CD4-positive, CD25-positive, alpha-beta regulatory T cell (primary cell): ENCODE data around the gene MEGF11. TPM values are rescaled to one million over a fixed set of nuclear protein-coding genes. Genes with fewer than 3 reads are reported as not detected.

Experiments
- ATAC-seq, 2 donors: fragments of 150-1000 bp; cut with Tn5 transposase; one replicate each; pipeline ENCODE4 v1.10.0; 2021; ENCODE audit warnings: low read depth in 2 of 2, moderate number of reproducible peaks in 2 of 2, moderate library complexity in 1 of 2
- DNase-seq, 3 donors: peaks; one replicate each; pipeline versions ENCODE4 v3.0.0 to v3.0.0-alpha.2; 2012 to 2022; ENCODE audit warnings: mixed read lengths in 1 of 3
- H3K27ac ChIP-seq: one replicate; pipeline ENCODE4 v1.7.0; 2013; ENCODE audit warnings: mild to moderate bottlenecking, low read length; ENCODE audit not compliant: insufficient read depth, poor library complexity, severe bottlenecking
- H3K27me3 ChIP-seq: one replicate; pipeline ENCODE4 v1.7.0; 2013; ENCODE audit warnings: low read length; ENCODE audit not compliant: control insufficient read depth, insufficient read depth
- H3K36me3 ChIP-seq: one replicate; pipeline ENCODE4 v1.7.0; 2013; ENCODE audit warnings: mild to moderate bottlenecking, low read length, moderate library complexity; ENCODE audit not compliant: control insufficient read depth, insufficient read depth
- H3K4me1 ChIP-seq: 2 replicates; pipeline ENCODE4 v1.7.0; 2013; ENCODE audit warnings: mild to moderate bottlenecking, low read length; ENCODE audit not compliant: insufficient read depth, control insufficient read depth, poor library complexity, severe bottlenecking
- H3K4me3 ChIP-seq: one replicate; pipeline ENCODE4 v1.7.0; 2013; ENCODE audit warnings: low read depth, mild to moderate bottlenecking, low read length, moderate library complexity
- H3K9me3 ChIP-seq, 2 experiments: 1 replicate in 1 of 2; 2 replicates in 1 of 2; pipeline ENCODE4 v1.7.0; 2013; ENCODE audit warnings: low read length in 2 of 2, mild to moderate bottlenecking in 1 of 2, moderate library complexity in 1 of 2; ENCODE audit not compliant: control insufficient read depth in 2 of 2
- H3K27ac Mint-ChIP-seq, 3 donors: one replicate each; pipeline ENCODE4 v1.8.0; 2020 to 2022; ENCODE audit warnings: mild to moderate bottlenecking in 3 of 3, mixed read lengths in 3 of 3, moderate library complexity in 2 of 3
- H3K27me3 Mint-ChIP-seq: one replicate; pipeline ENCODE4 v1.8.0; 2022; ENCODE audit warnings: mild to moderate bottlenecking, mixed read lengths
- H3K36me3 Mint-ChIP-seq: one replicate; pipeline ENCODE4 v1.8.0; 2020; ENCODE audit warnings: mixed read lengths
- H3K4me1 Mint-ChIP-seq, 4 donors: one replicate each; pipeline ENCODE4 v1.8.0; 2020 to 2022; ENCODE audit warnings: mixed read lengths in 4 of 4, mild to moderate bottlenecking in 1 of 4
- H3K4me3 Mint-ChIP-seq, 4 donors: one replicate each; pipeline ENCODE4 v1.8.0; 2020 to 2022; ENCODE audit warnings: mild to moderate bottlenecking in 4 of 4, mixed read lengths in 4 of 4, moderate library complexity in 3 of 4
- H3K9me3 Mint-ChIP-seq, 7 donors: one replicate each; pipeline ENCODE4 v1.8.0; 2020 to 2022; ENCODE audit warnings: mixed read lengths in 7 of 7, mild to moderate bottlenecking in 3 of 7, moderate library complexity in 2 of 7
- polyA plus RNA-seq, 4 donors: library from polyadenylated mRNA; unstranded; fragments of 300-500 nt; fragmentation: Illumina TruSeq; gene quantifications; one replicate each; pipeline ENCODE4 v1.2.3, GENCODE V29; 2021
- total RNA-seq: library from RNA; stranded (reverse); gene quantifications from one replicate; pipeline ENCODE4 v1.2.3, GENCODE V29; 2022

The MEGF11 gene
- total and polyA plus RNA-seq, 5 donors from 2014 or later, result 0.02 to 0.29 (median 0.21) TPM; not detected in 2

DNA sequence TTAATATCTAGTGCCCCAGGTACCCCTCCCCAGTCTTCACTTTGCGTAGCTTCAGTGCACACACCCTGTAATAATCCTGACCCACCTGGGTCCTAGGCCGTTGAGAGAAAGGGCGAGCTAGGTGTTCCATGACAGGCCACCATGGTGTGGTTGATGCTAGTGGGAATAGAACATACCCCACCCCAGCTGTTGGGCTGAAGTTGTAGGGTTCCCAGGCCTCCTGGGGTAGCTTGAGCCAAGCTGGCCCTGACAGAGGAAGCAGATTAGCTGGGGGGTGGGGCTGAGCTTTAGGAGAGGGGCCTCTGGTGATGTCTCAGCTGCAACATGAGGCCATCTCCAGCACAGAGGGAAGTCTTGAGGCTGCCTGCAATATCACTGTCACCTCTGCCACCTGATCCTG, 343.7 kb downstream of the MEGF11 start:
- H3K9me3 Mint-ChIP-seq, result peaks cover 0 to 3% (median 0%) of the 10 kb centered on the region in 7 donors
- H3K27ac Mint-ChIP-seq, result no peak overlapping the region
- H3K4me3 Mint-ChIP-seq, result no peak overlapping the region
- ATAC-seq (no peak), DNase-seq (no peak)
- no peak overlapping the region for H3K27ac ChIP-seq
- peaks cover 28% of the 10 kb centered on the region for H3K36me3 ChIP-seq
- no peaks in the 10 kb centered on the region for H3K27me3 ChIP-seq
- H3K36me3 Mint-ChIP-seq, result peaks cover 30% of the 10 kb centered on the region
- no peaks in the 10 kb centered on the region for H3K27me3 Mint-ChIP-seq
- peaks cover 0 to 2% (median under 1%) of the 10 kb centered on the region in 4 donors for H3K4me1 Mint-ChIP-seq
- no peaks in the 10 kb centered on the region for H3K4me1 ChIP-seq
- H3K9me3 ChIP-seq, result no peaks in the 10 kb centered on the region
- no peak overlapping the region for H3K4me3 ChIP-seq

DNA sequence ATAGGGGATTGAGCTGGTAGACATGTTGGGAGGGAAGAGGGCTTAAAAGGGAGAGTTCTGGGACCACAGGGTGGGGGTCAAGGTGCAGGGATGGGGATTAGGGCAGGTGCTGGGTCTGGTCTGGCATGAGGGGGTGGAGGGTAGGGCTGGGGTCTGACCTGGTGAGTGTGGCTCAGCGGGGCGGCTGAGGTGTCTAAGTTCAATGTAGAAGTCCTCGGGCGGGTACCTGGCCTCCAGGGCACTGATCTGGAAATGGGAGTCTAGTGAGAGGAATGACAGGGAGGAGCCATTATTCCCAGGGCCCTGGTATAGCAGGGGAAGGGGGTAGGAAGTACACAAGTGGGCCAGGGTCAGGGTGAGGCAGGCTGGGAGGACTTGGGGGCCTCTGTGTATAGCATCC, 344.7 kb downstream of the MEGF11 start:
- H3K36me3 Mint-ChIP-seq, result peaks cover 33% of the 10 kb centered on the region
- peak overlapping the region in 1 of 3 donors; percentile 51 for H3K27ac Mint-ChIP-seq
- peaks cover 0 to 3% (median 0%) of the 10 kb centered on the region in 7 donors for H3K9me3 Mint-ChIP-seq
- no peak overlapping the region for H3K4me3 Mint-ChIP-seq
- H3K36me3 ChIP-seq, result peaks cover 33% of the 10 kb centered on the region
- ATAC-seq (no peak), DNase-seq (no peak)
- no peaks in the 10 kb centered on the region for H3K27me3 ChIP-seq
- no peaks in the 10 kb centered on the region for H3K27me3 Mint-ChIP-seq
- H3K4me1 ChIP-seq, result no peaks in the 10 kb centered on the region
- no peaks in the 10 kb centered on the region for H3K9me3 ChIP-seq
- no peak overlapping the region for H3K27ac ChIP-seq
- peaks cover 0 to 4% (median 0%) of the 10 kb centered on the region in 4 donors for H3K4me1 Mint-ChIP-seq
- H3K4me3 ChIP-seq, result no peak overlapping the region

DNA sequence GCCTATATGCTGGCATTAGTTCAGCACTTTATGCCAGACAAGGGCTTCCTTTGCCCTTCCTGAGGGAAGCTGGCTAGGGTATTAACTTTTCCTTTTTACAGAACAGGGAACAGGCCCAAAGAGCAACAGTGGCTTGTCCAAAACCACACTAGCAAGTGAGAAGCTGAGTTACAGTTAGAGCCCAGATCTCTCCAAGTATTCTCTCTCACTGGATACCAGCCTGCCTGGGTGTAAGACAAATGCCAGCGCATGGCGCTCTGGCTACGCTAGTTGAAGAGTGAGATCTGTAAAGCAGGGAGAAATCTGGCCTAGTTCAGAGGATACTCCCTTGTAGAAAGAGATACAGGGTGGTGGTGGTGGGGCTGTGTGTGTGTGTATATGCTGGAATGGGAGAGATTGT, 345.9 kb downstream of the MEGF11 start:
- DNase-seq (no peak), ATAC-seq (no peak)
- H3K27me3 ChIP-seq, result no peaks in the 10 kb centered on the region
- H3K27me3 Mint-ChIP-seq, result no peaks in the 10 kb centered on the region
- peaks cover 33% of the 10 kb centered on the region for H3K36me3 ChIP-seq
- no peak overlapping the region for H3K4me3 ChIP-seq
- H3K27ac Mint-ChIP-seq, result no peak overlapping the region
- peaks cover 42% of the 10 kb centered on the region for H3K36me3 Mint-ChIP-seq
- H3K4me1 Mint-ChIP-seq, result peaks cover 0 to 6% (median 0%) of the 10 kb centered on the region in 4 donors
- no peaks in the 10 kb centered on the region for H3K4me1 ChIP-seq
- peaks cover 0 to 3% (median 0%) of the 10 kb centered on the region in 7 donors for H3K9me3 Mint-ChIP-seq
- no peak overlapping the region for H3K4me3 Mint-ChIP-seq
- H3K9me3 ChIP-seq, result no peaks in the 10 kb centered on the region
- H3K27ac ChIP-seq, result no peak overlapping the region

DNA sequence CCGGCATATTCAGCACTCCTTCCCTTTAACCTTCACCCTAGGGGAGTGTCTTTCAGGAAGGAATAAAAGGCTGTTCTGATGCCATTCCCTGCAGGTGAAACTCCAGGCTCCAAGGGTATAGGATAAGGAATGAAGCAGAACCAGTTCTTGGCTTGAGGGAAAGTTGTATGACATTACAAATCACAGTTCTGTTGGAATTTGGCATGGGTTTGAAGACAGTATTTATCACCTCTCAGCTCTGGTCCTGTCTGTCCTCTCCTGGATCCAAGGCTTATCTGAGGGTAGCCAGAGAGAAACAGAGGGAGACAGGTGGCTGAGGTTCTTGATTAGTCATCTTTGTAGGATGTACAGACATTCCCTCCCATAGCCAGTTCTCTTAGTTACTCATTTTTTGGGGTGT, 347.2 kb downstream of the MEGF11 start:
- H3K27ac Mint-ChIP-seq, result no peak overlapping the region

DNA sequence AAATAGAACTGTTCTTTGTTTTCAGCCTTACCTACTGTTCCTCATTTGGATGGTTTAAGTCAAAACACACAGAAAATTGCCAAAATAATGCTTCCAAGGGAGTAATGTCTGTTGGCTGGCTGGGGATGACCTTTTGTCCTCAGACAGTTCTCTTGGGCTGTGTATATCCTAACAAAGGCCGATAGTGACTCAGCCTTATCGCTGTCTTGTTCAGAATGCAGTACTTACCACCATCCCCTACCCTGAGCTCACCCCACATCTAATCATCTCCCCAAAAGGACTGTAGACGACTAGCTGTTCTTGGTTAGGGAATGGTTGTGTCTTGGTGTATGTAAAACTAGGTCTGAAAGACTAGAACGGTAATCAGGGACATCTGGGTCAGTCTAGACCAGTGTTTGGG, 349.2 kb downstream of the MEGF11 start:
- peaks cover 4 to 16% (median 6%) of the 10 kb centered on the region in 4 donors for H3K4me1 Mint-ChIP-seq
- ATAC-seq (no peak), DNase-seq (no peak)
- H3K27me3 ChIP-seq, result no peaks in the 10 kb centered on the region
- H3K27ac Mint-ChIP-seq, result no peak overlapping the region
- no peaks in the 10 kb centered on the region for H3K4me1 ChIP-seq
- H3K4me3 Mint-ChIP-seq, result no peak overlapping the region
- H3K9me3 ChIP-seq, result no peaks in the 10 kb centered on the region
- H3K27me3 Mint-ChIP-seq, result no peaks in the 10 kb centered on the region
- H3K27ac ChIP-seq, result no peak overlapping the region
- H3K36me3 ChIP-seq, result peaks cover 36% of the 10 kb centered on the region
- H3K9me3 Mint-ChIP-seq, result peaks cover 0 to 3% (median 0%) of the 10 kb centered on the region in 7 donors
- peaks cover 50% of the 10 kb centered on the region for H3K36me3 Mint-ChIP-seq
- no peak overlapping the region for H3K4me3 ChIP-seq

More for the DNA sequence above, 347.2 kb downstream of the MEGF11 start:
- H3K4me1 ChIP-seq, result no peaks in the 10 kb centered on the region
- no peak overlapping the region for H3K4me3 ChIP-seq
- Mint-ChIP-seq H3K4me1 (peaks cover 2 to 10% (median 6%) of the 10 kb centered on the region in 4 donors), H3K9me3 (peaks cover 0 to 3% (median 0%) of the 10 kb centered on the region in 7 donors), H3K36me3 (peaks cover 42% of the 10 kb centered on the region), H3K4me3 (no peak overlapping the region), H3K27me3 (no peaks in the 10 kb centered on the region)
- no peaks in the 10 kb centered on the region for H3K27me3 ChIP-seq
- H3K36me3 ChIP-seq, result peaks cover 35% of the 10 kb centered on the region
- H3K27ac ChIP-seq, result no peak overlapping the region
- H3K9me3 ChIP-seq, result no peaks in the 10 kb centered on the region
- no peak for DNase-seq
- no peak for ATAC-seq

DNA sequence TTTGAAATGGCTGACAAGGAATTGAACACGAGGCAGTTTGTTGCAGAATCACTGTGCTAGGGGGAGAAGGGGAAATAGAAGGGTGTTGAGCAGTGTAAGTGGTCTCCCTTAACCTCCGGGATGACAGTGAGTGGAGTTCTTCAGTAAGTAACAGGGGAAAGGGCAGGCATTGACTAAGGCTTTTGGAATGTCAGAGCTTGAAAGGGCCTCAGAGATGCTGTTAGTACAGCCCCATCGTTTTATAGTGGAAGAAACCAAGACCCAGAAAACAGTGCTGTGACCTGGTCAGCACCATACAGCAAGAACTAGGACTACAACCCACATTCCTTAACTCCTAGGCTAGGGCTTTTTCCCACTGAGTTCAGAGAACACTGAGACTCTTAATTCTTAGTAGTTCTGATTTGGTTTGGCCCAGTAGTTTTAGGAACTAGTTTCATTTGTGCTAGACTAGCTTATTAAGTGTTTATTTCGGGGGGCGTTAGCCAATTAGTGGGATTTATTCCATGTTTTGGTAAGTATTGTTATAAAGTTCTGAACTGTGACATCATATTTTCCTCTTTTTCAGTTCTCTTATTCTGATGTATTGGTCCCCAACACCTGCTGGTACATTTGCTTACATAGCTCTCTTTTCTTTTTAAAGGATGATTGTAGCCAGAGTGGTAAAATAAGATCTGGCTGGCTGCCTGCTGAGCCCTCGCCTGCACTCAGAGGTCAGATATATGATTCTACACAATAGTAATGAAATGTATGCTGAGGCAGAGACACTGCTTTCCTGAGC, 350.1 kb downstream of the MEGF11 start:
- Histone ChIP-seq H3K36me3 (peaks cover 39% of the 10 kb centered on the region), H3K4me1 (no peaks in the 10 kb centered on the region), H3K27ac (no peak overlapping the region), H3K27me3 (no peaks in the 10 kb centered on the region), H3K4me3 (no peak overlapping the region), H3K9me3 (no peaks in the 10 kb centered on the region)
- H3K36me3 Mint-ChIP-seq, result peaks cover 51% of the 10 kb centered on the region
- H3K9me3 Mint-ChIP-seq, result peaks cover 0 to 3% (median 0%) of the 10 kb centered on the region in 7 donors
- peaks cover 4 to 16% (median 6%) of the 10 kb centered on the region in 4 donors for H3K4me1 Mint-ChIP-seq
- H3K27me3 Mint-ChIP-seq, result no peaks in the 10 kb centered on the region
- peak overlapping the region in 2 of 3 donors; percentile 6 to 22 for H3K27ac Mint-ChIP-seq
- no peak overlapping the region for H3K4me3 Mint-ChIP-seq
- no peak for ATAC-seq
- no peak for DNase-seq

DNA sequence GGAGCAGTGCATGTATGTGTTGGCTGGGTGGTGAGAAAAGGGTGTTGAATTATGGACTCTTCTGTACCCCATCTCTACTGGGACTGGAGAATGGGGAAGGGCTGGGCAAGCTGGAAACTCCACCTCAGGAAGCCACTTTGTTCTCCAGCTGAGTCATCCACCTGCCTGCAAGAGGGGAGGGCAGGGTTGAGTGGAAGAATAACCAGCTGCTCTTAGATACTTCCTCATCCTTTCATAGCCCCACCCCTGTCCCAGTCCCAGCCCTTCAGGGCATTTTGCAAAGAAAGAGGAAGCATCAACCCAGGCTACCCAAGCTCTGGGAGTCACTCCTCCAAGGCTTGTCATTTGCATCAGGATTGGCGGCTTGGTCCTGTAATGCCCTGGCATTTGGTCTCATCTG, 351.2 kb downstream of the MEGF11 start:
- Mint-ChIP-seq H3K9me3 (peaks cover 0 to 3% (median 0%) of the 10 kb centered on the region in 7 donors), H3K27ac (peak overlapping the region in 1 of 3 donors; percentile 79), H3K27me3 (no peaks in the 10 kb centered on the region), H3K4me1 (peaks cover 4 to 16% (median 7%) of the 10 kb centered on the region in 4 donors), H3K4me3 (no peak overlapping the region), H3K36me3 (peaks cover 53% of the 10 kb centered on the region)
- peak; percentile 46 to 72 for ATAC-seq
- DNase-seq, result no peak
- H3K27me3 ChIP-seq, result no peaks in the 10 kb centered on the region
- no peaks in the 10 kb centered on the region for H3K9me3 ChIP-seq
- H3K36me3 ChIP-seq, result peaks cover 45% of the 10 kb centered on the region
- no peak overlapping the region for H3K4me3 ChIP-seq
- no peak overlapping the region for H3K27ac ChIP-seq
- H3K4me1 ChIP-seq, result no peaks in the 10 kb centered on the region

DNA sequence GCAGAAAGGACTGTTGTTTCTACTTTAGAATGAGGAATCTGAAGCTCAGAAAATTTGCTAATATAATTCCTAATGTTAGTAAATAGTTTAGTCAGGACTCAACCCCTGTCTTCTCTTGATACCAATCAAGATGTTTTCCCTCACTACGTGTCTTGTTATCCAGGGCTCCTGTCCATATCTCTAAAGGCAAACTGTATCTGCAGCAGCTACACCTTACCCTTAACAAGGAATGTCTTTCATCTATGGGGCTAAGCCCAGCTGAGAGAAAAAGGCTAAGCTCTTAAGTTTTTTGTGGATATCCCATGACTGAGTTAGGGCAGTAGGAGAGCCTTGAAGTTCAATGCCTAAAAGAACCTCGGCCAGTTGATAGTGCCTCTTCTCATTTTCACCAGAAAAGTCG, 351.7 kb downstream of the MEGF11 start:
- Mint-ChIP-seq H3K9me3 (peaks cover 0 to 3% (median 0%) of the 10 kb centered on the region in 7 donors), H3K27ac (peak overlapping the region in 1 of 3 donors; percentile 79), H3K4me3 (no peak overlapping the region), H3K36me3 (peaks cover 50% of the 10 kb centered on the region), H3K27me3 (no peaks in the 10 kb centered on the region), H3K4me1 (peaks cover 4 to 14% (median 7%) of the 10 kb centered on the region in 4 donors)
- H3K9me3 ChIP-seq, result no peaks in the 10 kb centered on the region
- peaks cover 42% of the 10 kb centered on the region for H3K36me3 ChIP-seq
- H3K4me1 ChIP-seq, result no peaks in the 10 kb centered on the region
- ATAC-seq (no peak), DNase-seq (no peak)
- no peak overlapping the region for H3K27ac ChIP-seq
- H3K27me3 ChIP-seq, result no peaks in the 10 kb centered on the region
- no peak overlapping the region for H3K4me3 ChIP-seq
